GM11168 (cell line): ENCODE data around the gene SH2D3C.

Experiments
- in situ Hi-C: fragments of 300-500 bp; cut with MboI; formaldehyde crosslinking; loops from one replicate; pipeline ENCODE4 v1.12.0; 2022; ENCODE audit warnings: low sequenced_read_pairs; ENCODE audit not compliant: unreplicated experiment

Gene SH2D3C

DNA sequence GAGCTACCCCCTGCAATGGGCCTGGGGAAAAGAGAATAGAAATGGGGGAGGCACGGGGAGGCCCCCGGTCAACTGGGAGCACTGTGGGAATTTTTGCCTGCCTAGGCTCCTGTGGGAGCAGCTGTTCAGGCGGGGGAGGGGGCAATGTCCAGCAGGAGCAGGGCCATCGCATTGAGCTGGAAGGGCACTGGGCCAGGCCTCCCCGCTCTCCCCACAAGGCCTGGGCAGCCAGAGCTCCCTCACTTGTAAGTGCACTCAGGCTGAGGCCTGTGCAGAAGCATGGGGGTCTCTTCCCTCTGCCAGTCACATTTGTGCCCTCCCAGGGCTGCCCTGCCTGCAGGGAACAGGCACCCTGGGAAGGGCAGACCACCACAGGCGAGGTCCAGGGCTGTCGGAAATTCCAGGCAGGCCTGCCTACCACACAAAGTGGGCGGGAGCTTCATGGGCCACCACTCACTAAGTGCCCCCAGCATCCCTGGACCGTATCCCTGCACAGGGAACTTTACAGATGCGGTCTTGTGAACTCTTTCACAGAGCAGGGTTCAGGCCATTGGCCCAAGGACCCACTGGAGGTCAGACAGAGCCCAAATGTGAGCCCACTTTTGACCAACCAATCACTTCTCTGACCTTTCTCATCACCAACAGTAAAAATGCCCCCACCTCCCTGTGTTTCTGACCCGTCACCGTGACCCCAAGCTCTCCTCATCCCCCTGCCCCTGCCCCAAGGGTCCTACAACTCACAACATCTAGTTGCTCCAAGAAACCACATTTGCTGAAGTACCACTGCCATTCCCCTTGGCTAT lies 72.7 kb downstream of the SH2D3C start:
- in situ Hi-C loops: no loop called here

DNA sequence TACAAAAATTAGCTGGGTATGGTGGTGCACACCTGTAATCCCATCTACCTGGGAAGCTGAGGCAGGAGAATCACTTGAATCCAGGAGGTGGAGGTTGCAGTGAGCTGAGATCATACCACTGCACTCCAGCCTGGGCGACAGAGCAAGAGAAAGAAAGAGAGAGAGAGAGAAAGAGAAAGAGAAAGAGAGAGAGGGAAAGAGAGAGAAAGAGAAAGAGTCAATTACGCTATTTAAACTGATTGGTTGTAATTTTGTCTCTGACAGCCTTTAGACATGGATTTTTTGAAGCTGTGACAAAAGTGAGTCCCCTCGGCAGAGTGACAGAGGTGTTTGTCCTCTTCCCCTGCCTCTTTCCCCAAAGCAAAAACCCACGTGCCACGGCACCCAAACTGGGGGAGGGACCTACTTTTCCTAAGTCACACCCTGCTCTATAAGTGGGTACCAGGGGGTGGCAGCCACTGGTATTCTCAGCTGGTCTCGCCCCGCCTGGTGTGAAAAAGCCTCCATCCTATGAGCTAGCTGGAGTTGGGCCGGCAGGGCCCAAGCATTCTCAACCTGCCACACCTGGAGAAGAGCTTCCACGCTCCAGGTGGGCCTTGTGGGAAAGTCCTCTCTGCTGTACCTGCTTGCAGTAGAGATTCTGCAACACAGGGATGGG lies 75.0 kb downstream of the SH2D3C start:
- in situ Hi-C loops: no loop called here

DNA sequence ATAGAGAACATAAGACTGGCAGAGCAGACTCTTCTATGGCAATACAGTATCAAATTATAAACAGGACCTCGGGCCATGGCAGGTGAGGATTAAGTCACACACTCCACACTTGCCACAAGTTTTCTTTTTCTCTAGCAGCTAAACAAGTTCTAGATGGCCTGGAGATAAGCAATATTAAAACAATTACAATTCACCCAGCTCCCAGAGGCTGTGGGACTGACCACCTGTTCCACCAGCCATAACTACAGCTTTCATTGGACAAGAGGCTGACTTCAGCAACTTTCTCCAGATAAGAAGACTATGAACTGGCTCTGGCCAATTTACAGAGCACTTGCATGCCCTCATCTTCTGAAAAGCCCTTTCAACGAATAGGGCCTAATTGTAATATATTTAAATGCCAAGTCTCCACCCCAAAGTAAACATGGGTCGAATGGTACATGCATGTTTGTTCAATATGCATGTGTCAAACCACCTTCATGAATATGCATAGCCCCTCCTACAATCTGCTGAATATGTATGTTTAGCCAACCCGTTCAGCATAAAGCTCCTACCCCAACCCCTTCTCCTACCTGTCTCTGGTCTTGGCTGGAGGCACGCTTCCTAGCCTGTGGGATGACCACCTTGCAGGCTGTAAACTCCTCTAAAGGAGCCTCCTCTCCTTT lies 77.7 kb downstream of the SH2D3C start:
- in situ Hi-C loops: no loop called here

DNA sequence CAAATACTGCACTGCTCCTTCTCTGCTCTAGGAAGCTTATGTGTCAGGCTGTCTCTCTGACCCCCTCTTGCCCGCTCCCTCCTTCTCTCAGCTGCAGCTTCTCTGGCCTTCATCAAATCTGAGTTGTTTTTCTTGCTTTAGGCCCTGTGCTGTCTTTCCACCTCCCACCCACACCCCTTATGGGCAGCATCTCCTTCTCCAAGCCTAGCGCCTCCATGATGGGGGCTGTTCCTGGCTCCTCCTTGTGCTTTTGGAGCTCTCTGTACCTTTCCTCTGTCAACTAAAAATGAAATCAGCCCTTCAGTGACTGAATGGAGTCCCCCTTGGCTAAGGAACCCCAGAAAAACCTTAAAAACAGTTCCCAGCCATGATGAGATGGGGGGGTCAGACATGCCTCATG lies 78.3 kb downstream of the SH2D3C start:
- in situ Hi-C loops: no loop called here

DNA sequence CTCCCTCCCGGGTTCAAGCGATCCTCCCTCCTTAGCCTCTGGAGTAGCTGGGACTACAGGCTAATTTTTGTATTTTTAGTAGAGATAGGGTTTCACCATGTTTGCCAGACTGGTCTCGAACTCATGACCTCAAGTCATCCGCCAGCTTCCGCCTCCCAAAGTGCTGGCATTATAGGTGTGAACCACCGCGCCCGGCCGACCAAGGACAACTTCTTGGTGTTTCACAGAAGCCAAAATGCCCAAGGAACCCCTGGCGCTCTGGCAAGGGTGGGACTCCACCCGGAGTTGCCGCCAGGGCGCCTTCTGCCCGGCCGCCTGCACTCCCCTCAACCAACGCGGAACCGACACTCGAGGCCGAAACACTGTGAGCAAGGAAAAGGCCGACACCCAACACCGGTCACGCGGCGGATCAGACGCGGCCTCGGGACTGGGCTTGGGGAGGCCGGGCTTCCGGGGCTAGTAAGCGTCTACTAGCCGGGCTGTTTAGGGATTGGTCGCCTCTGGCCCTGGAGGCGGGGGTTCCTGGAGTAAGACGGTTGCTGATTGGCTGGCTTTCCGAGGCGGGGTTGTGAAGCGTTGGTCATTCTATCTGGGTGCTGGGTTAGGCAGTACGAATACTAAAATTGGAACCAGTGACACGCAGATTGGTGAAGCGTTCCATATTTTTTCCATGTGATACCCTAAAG lies 79.3 kb downstream of the SH2D3C start:
- in situ Hi-C loops: no loop called here

DNA sequence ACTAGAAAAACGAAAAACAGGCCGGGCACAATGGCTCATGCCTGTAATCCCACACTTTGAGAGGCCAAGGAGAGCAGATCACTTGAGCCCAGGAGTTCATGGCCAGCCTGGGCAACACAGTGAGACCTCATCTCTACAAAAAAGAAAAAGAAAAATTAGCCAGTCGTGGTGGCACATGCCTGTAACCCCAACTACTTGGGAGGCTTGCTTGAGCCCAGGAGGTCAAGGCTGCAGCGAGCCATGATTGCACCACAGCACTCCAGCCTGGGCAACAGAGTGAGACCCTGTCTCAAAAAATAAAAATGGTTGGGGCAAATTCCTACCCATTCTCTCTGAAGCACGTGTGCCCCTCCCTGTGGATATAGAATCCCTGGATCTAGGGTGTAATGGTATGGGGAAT lies 80.1 kb downstream of the SH2D3C start:
- in situ Hi-C loops: no loop called here

DNA sequence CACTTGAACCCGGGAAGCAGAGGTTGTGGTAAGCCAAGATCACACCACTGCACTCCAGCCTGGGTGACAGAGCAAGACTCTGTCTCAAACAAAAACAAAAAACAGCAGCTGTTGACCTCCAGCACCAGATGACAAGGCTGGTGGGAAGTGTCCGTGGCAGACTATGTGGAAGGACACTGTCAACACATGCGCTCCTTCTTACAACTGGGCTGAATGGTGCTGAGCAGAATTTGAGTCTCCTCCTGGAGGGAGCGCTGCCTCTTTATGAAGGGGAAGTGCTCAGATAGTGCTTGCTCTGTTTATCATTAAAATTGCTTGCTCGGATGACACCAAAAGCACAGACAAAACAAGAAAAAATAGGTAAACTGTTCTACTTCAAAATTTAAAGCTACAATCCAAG lies 80.9 kb downstream of the SH2D3C start:
- in situ Hi-C loops: no loop called here

DNA sequence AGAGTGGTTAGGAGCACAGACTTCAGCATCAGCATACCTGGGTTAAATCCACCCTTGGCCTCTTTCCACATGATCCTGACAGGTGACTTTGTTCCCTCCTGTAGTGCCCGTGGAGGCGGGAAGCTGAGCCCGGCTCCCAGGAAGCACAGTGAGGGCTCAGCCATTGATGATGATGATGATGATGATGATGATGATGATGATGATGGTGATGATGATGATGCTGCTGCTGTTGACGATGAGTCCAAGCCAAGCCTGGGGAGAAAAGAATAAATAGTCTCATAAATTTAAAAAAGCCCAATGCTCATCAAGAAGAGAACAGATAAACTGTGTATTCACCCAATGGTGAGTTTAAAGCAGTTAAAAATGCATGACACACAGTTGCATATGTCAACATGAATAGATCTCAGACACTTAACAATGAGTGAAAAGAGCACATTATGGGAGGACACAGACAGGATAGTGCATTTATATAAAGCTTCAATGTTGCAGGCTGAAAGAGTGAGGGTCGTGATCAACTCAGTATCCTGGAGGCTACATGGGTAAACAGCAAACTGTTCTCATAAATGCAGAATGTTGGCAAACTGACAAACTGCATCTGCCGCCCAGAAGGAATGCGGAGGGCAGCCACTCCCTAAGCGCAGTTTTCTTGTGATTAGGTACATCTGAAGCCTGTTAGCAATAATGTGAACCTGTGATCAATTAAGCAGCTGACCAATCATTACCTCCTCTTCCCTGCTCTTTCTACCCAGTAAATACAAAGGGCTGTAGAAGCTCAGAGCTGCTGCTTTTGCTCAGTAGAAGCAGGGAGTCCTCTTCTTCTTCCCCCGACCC lies 83.4 kb downstream of the SH2D3C start:
- in situ Hi-C loops: no loop called here

DNA sequence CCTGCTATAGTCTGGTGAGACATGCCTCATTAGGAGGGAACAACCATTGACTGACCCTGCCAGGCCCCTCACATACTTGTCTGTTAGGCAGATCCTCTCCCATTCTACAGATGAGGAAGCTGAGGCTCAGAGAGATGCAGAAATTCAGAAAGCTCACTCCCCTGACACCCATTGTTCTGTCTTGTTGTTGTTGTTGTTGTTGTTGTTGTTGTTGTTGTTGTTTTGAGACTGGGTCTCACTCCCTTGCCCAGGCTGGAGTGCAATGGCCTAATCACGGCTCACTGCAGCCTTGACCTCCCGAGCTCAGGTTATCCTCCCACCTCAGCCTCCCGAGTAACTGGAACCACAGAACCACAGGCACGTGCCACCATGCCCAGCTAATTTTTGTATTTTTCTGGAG lies 84.8 kb downstream of the SH2D3C start:
- in situ Hi-C loops: no loop called here

DNA sequence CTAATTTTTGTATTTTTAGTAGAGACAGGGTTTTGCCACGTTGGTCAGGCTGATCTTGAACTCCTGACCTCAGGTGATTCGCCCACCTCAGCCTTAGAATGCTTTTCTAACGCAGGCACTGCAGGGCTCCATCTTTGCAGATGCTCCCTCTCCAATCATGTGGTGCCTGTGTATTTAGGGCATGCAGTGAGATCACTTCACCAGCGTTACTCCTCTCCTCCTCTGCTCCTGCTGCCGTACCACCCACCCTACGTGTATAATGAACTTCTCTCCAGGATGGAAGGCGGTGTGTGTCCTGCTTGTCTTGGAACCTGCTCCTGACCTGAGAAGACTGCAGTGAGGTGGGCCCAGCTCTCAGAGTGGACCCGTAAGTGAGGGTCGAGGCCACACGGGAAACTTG lies 85.3 kb downstream of the SH2D3C start:
- in situ Hi-C loops: no loop called here

DNA sequence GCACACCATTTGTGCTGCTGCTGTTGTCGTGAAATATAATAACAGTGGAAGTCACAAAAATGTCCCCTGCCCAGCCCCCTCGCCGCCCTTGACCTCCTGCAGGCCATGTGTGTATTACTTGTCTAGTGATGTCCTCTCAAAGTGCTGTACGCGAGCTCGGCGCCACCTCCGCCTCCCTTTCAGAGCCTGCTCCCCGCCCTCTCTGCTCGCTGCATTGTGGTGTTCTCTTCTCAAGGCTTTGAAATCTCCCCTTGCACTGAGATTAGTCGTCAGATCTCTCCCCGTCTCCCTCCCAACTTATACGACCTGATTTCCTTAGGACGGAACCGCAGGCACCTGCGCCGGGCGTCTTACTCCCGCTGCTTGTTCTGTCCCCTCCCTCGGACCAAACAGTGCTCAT lies 86.4 kb downstream of the SH2D3C start:
- in situ Hi-C loops: no loop called here

DNA sequence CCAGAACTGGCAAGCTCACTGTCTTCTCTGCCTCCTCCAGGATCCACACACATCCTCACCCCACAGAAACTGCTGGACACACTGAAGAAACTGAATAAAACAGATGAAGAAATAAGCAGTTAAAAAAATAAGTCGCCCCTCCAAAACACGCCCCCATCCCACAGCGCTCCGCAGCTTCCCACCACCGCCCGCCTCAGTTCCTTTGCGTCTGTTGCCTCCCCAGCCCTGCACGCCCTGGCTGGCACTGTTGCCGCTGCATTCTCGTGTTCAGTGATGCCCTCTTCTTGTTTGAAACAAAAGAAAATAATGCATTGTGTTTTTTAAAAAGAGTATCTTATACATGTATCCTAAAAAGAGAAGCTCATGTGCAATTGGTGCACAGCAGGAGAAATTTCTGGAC lies 87.7 kb downstream of the SH2D3C start:
- in situ Hi-C loops: no loop called here

DNA sequence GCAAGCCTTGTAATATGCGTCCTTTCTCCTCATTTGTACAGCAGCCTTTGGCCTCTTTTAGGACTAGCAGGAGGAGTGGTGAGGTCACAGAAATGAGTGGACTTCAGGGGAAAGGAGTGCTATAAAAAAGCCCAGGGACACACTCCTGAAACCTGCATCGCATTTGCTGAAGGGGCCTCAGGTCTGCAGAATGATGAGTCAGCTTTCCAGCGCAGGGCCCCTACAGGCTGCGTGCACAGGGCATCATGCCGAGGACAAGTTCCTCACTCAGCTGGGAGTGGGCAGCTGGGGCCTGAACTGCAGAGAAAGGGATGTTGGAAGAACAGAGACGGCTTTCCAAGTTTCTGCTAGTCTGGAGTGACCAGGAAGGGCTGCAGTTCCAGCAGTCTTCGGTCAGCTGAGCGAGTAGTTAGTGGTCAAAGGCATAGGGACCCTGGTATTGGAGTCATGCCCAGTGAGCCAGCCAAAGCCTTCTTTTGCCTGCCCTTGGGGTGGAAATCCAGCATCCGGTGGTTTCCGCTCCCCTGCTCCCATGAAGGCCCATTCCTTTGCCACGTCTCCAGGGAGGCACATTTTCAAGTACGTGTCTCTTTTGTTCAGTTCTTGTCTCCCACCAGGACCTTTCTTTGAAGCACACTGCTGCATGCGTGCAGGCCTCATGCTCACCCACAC lies 89.0 kb downstream of the SH2D3C start:
- in situ Hi-C loops: no loop called here
